GM21717 (cell line): Measurements from ENCODE around the gene SLC26A3.
"Not testable (repeated sequence)": the region's sequence is repeated elsewhere in the genome, so short reads cannot be mapped to it uniquely, and the experiment has no call there.

Source experiments
- ATAC-seq: cut with Tn5 transposase; IDR thresholded peaks from one replicate; pipeline ENCODE4 v1.9.1; 2021; ENCODE audit warnings: mild to moderate bottlenecking, moderate library complexity; ENCODE audit not compliant: unreplicated experiment

The SLC26A3 gene

GRCh38 chr7:107803009-107803610, at the start of gene SLC26A3:
Gene SLC26A3, minus strand, starts transcription at chr7:107803223. Its CDS starts 8,714 bp downstream, at chr7:107794509.
- ATAC-seq, result no peak

- no peak for ATAC-seq
These were observed 47.6 kb upstream of the SLC26A3 start for GRCh38 chr7:107850643-107851042.

GRCh38 chr7:107850216-107850615, 47.2 kb upstream of the SLC26A3 start:
- no peak for ATAC-seq

- not testable (repeated sequence) for ATAC-seq
These were observed 45.2 kb upstream of the SLC26A3 start for GRCh38 chr7:107848211-107848610.

- not testable (repeated sequence) for ATAC-seq
These were observed 44.8 kb upstream of the SLC26A3 start for GRCh38 chr7:107847836-107848175.

GRCh38 chr7:107847168-107847835, 44.3 kb upstream of the SLC26A3 start:
- ATAC-seq, result no peak

- no peak for ATAC-seq
These were observed 43.3 kb upstream of the SLC26A3 start for GRCh38 chr7:107846324-107846723.

GRCh38 chr7:107843184-107843583, 40.2 kb upstream of the SLC26A3 start:
- ATAC-seq, result no peak

GRCh38 chr7:107842213-107842612, 39.2 kb upstream of the SLC26A3 start:
- no peak for ATAC-seq

GRCh38 chr7:107838816-107839565, 36.0 kb upstream of the SLC26A3 start:
- no peak for ATAC-seq

- no peak for ATAC-seq
These were observed 35.1 kb upstream of the SLC26A3 start for GRCh38 chr7:107838024-107838601.

GRCh38 chr7:107837145-107837512, 34.1 kb upstream of the SLC26A3 start:
- no peak for ATAC-seq

- no peak for ATAC-seq
These were observed 33.5 kb upstream of the SLC26A3 start for GRCh38 chr7:107836237-107837144.

GRCh38 chr7:107834401-107834800, 31.4 kb upstream of the SLC26A3 start:
- ATAC-seq, result no peak

GRCh38 chr7:107833684-107834106, 30.7 kb upstream of the SLC26A3 start:
- ATAC-seq, result no peak

- ATAC-seq, result no peak
These were observed 27.4 kb upstream of the SLC26A3 start for GRCh38 chr7:107830420-107830819.

GRCh38 chr7:107828540-107828939, 25.5 kb upstream of the SLC26A3 start:
- ATAC-seq, result no peak

GRCh38 chr7:107827501-107827900, 24.5 kb upstream of the SLC26A3 start:
- ATAC-seq, result no peak

- no peak for ATAC-seq
These were observed 23.4 kb upstream of the SLC26A3 start for GRCh38 chr7:107826451-107826850.

GRCh38 chr7:107824858-107825257, 21.8 kb upstream of the SLC26A3 start:
- no peak for ATAC-seq

GRCh38 chr7:107818622-107819021, 15.6 kb upstream of the SLC26A3 start:
- ATAC-seq, result no peak
